Central memory CD4-positive, alpha-beta T cell (primary cell): ENCODE data around the gene MIER2.
"Not testable (repeated sequence)": the region's sequence is repeated elsewhere in the genome, so short reads cannot be mapped to it uniquely, and the experiment has no call there.

ENCODE experiments used
- DNase-seq: peaks from one replicate; pipeline ENCODE4 v3.0.0; 2022

Gene MIER2

DNA sequence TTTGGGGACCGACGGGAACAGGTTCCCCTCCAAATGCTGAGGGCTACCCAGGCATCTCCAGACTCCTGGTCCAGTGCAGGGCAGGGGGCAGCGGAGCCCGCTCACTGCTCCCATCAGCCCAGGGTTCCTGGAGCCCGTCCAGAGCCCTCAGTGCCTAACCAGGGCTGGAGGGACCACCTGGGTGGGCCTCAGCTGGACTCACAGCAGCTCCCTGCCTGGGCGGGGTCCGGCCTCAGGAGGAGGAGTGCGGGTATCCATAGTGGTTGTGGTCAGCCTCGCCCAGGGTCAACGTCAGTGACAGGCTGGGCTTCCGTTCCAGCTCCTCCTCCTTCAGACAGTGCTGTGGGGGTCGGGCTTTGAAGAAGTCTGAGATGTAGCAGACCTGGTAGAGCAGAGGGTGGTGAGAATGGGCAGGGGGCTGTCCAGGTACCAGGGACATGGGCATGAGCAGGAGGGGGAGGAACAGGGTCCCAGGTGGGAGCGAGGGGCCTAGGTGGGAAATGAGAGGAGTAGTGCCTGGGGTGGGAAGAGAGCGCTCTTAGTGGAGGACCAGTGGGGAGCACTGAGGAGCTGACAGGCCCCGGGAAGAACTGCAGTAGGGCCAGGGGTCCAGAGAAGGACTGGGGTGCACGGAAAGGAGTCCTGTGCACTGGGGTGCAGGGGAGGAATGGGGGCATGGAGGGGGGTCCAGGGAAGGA, 63.3 kb downstream of the MIER2 start:
- no peak for DNase-seq

DNA sequence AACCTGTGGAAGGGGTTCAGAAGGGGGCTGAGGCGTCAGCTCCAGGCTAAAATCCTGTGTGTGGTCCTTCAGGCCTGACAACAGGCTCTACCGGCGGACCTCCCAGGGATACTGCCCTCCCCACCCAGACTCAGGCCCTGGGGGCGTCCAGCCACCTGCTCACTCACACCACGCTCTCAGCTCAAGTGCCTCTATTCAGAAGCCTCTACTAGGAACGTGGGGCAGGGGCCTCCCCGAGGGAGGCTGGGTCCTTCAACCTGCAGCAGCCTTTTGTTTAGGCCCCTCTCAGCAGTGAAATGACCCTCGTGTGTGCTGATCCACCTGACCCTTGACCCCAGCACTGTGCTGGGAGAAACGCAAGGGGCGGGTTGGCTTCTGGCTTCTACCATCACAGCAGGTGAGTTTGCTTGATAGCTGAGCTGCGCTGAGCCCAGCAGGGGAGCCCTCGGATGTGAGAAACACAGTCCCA, 64.0 kb downstream of the MIER2 start:
- no peak for DNase-seq

DNA sequence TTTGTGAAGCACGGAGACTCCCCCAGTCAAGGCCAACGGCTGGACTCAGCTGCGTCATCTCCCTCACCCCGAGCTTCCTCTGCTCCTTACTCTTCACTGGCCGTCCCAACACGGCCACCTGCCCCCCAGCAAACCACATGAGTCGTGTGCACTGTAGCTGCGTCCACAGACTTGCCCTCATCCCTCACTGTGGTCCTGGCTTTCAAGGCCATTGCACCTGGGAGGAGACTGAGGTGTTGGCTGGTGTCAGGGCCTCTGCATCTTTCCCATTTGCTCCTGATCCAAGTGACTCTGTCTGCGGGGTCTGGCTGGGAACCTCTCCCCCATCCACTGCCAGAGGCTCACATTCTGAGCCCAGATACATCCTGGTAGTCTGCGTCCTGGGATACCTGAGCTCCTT, 64.9 kb downstream of the MIER2 start:
- no peak for DNase-seq

DNA sequence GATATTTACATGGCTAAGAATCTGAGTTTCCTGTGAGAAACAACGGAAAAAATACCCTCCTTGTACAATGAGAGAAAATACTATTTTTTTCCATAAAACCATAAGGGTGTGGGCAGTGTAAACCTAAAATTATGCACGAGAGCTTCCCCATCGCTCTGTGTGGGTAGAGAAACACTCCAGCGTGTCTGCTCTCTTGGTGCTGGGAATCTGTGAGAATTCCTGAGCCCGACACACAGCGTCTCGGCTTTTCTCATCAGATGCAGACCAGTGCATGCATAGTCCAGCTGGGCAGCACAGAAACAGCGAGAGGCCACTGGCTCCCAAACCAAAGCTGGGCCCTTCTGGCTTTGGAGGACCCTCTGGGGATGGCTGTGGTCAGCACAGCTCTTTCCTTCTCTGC, 65.4 kb downstream of the MIER2 start:
- no peak for DNase-seq

DNA sequence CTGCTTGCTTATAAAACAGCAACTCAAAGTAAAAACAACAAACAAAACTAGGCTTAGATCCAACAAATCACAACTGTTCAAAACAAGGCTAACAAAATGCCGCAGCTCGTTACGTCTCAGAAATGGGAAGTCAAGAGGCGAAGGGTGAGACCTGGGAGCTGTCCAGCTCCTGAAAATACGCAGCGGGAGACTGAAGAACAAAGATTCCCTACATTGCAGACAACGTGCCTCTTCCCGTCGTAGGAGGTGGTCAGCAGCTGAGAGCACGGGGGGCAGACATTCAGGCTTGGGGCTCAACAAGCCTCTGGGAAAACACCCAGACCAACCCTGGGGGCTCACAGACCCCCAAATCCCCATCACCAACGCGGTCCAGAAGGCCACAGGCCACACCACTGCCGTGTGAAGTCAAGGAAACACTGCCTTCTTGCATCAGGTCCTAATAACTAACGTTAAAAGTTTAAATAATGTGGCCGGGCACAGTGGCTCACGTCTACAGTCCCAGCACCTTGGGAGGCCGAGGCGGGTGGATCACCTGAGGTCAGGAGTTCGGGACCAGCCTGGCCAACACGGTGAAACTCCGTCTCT, 66.9 kb downstream of the MIER2 start:
- DNase-seq = no peak

DNA sequence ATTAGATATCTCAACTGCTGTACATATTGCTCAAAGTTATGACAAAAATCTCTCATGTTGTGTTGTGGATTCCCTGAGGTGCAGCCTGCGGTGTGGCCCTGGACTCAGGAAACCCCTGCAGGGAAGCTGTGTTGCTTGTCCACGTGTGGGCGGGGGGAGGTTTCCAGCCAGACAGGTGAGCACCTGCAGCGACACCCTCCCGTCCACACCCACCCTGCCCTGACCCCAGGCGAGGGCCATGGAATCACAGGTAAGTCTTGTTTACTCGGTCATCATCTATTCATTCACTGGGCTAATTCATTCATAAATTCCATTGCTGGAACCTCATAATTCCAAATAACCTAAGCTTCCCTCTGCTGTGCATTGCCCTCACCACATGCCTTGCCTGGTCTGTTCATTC, 67.5 kb downstream of the MIER2 start:
- DNase-seq = no peak

DNA sequence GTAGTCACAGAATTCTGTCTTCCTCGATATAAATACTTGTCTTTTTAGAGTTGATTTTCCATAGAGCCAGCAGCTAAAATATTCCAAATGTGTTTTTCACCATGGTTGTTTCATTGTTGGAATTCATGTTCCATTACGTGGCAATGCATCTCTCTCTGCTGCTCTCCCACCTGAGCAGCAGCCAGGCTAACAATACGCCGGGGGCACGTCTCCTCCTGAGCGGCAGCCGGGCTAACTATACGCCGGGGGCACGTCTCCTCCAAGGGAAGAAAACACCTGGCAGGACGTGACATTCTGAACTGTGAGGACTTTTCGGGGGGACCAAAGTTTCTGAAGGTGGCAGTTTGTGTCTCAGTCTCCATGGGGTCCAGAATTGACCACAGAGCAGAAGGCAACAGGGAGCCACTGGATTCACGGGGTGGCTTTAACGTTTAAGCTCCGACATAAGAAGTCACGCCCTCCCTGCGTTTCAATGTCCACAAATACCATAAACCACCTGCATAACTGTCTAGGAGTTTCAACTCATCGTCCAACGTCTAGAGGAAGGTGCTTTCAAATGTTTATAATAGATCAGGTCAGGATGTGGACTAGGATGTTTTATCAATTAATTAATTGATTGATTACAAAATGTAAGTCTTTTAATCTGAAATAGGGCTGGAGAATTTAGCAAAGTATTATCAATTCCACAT, 68.5 kb downstream of the MIER2 start:
- no peak for DNase-seq

DNA sequence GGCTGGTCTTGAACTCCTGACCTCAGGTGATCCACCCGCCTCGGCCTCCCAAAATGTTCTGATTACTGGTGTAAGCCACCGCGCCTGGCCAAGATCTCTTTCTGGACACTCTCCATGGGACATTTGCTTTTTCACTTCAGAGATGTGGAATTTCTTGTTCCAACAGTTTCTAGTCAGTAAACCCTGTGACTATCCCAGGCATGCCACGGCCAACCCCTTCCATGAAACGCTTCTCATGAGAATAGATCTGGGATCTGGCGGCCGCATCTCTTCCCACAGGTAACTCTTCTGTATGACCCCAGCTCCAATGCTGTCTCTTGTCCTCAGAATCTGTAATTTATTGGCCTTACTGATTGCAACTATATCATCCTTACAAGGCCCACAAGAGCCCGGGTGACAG, 69.6 kb downstream of the MIER2 start:
- no peak for DNase-seq

DNA sequence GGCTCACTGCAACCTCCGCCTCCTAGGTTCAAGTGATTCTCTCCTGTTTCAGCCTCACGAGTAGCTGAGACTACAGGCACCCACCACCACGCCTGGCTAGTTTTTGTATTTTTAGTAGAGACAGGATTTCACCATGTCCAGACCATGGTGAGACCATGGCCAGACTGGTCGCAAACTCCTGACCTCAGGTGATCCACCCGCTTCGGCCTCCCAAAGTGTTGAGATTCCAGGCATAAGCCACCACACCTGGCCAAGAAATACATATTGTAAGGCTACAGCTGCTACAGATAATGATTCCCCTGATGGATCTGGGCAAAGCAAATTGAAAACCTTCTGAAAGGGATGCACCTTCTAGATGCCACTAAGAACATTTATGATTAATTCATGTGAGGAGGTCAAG, 71.2 kb downstream of the MIER2 start:
- DNase-seq = no peak

DNA sequence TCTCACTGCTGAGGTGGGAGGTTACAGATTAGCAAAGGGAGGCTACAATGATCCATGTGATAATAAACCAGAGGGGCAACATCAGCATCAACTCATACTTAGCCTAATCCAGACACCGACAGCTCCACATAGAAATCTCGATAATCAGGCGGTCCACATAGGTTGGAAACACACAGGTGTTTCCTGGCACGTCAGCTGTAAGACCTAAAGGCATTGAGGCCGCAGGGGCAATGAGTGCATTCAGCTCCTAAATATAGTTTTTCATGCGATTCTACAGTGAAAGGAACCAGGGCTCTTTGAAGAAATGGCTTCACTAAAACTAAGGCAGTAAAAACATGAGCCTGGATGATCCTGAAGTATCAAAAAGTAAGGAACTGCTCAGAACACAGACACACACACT, 72.7 kb downstream of the MIER2 start:
- no peak for DNase-seq

DNA sequence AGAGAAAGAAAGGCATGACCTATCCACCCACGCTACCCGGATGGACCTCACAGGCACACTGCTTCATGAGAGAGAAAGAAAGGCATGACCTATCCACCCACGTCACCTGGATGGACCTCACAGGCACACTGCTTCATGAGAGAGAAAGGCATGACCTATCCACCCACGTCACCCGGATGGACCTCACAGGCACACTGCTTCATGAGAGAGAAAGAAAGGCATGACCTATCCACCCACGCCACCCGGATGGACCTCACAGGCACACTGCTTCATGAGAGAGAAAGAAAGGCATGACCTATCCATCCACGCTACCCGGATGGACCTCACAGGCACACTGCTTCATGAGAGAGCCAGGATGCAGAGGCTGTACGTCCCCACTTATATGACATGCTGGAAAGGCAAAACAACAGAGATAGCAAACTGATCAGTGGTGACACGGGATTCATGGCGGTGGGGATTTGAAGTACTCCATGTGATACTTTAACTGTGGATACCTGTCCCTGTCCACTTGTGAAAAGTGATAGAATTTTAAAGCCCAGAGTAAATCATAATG, 73.8 kb downstream of the MIER2 start:
- not testable (repeated sequence) for DNase-seq

DNA sequence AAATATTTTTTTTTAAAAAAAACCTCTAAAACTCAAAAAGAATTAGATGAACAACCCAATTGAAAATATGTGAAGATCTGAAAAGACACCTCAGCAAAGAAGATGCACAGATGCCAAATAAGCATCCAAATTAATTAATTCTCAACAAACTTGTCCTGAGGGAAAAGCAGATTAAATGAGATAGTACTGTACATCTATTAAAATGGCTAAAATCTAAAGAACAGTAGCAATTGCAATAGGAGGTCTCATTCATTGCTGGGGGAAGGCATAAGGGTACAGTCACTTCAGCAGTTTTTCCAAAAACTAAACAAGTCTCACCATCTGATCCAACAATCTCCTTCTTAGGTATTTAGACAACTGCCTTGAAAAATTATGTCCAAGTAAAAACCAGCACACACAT, 75.4 kb downstream of the MIER2 start:
- no peak for DNase-seq

DNA sequence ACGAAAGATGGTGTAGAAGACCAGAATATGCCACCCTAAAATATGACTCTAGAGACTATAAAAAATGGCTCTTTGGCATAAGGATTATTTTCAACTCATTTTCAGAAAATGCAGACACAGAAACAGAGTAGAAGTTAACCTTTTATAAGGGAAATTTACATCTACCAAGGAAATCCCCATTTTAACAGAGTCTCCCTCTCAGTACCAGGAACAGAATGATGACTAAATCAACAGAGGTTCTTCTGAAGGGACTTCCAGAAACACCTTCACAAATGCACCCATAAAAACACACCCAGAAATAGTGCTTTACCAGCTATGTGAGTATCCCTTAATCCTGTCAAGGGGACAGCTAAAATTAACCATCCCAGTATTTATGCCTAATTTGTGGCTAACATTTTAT, 82.5 kb downstream of the MIER2 start:
- no peak for DNase-seq

DNA sequence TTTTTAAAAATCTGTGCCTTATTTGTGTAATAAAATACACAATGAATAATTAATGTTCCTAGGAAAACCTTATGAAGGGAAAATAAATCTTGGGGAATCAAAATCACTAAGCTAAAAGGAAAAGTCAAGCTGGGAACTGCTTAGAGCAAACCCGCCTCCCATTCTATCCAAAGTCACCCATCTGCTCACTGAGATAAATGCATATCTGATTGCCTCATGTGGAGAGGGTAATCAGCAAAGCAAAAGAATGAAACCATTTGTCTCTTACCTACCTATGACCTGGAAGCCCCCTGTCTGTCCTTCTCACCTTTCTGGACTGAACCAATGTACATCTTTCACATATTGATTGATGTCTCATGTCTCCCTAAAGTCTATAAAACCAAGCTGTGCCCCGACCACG, 87.8 kb downstream of the MIER2 start:
- DNase-seq = not testable (repeated sequence)
